ENCODE measurements around the gene NPEPL1. TPM values are rescaled to one million over a fixed set of nuclear protein-coding genes. Genes with fewer than 3 reads are reported as not detected.

Gene NPEPL1
- total RNA-seq, 4 donors from 2014 or later: 41.6 to 56.0 (median 47.2) TPM

GRCh38 chr20:58716476-58717277, 24.1 kb downstream of the NPEPL1 start:
- DNase-seq: no peak
- WGBS, 2 donors: 71 to 79% methylated on average over 8 to 11 of the region's 23 CpGs
- intact Hi-C loops (cut with DNase I): no loop called here
- H3K4me1 ChIP-seq: no peaks in the 10 kb centered on the region
- H3K27me3 ChIP-seq: no peaks in the 10 kb centered on the region
- H3K4me3 ChIP-seq (replicated peaks in 1 of 3): no peak overlapping the region
- TF ChIP-seq CTCF (IDR thresholded peaks at IDR 0.05): no peak
- TF ChIP-seq POLR2A (IDR thresholded peaks at IDR 0.05): no peak
- H3K27ac ChIP-seq: no peak overlapping the region
- H3K9me3 ChIP-seq: no peaks in the 10 kb centered on the region
- no peaks in the 10 kb centered on the region for H3K36me3 ChIP-seq

GRCh38 chr20:58717278-58718091, 24.9 kb downstream of the NPEPL1 start:
- 85 to 95% methylated on average over 11 of the region's 23 CpGs for WGBS, 2 donors
- intact Hi-C loops (cut with DNase I): no loop called here

DNA sequence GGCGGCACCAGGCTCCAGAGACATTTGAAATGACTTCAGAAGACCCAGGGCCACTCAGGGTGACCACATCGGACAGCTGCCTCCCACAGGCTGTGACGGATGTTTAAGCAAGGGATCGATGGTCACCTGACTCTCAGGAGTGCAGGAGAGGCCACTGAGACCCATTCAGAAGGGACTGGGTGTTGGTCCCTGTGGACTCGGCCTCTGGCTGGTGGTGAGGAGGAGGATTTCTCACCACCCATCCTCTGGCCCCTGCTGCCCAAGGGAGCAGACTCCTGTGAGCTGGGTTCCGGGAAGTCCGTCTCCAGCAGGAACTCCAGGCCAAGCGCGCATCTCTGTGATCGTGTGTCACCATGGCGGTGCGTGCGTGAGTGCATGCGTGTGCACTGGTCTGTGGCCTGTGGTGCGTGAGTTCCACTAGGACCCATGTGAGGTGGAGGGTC, 25.5 kb downstream of the NPEPL1 start:
- Histone ChIP-seq H3K36me3 (no peaks in the 10 kb centered on the region), H3K4me3 (replicated peaks in 1 of 3) (no peak overlapping the region), H3K4me1 (no peaks in the 10 kb centered on the region), H3K27ac (no peak overlapping the region), H3K27me3 (no peaks in the 10 kb centered on the region), H3K9me3 (no peaks in the 10 kb centered on the region)
- TF ChIP-seq CTCF (IDR thresholded peaks at IDR 0.05) (no peak), POLR2A (IDR thresholded peaks at IDR 0.05) (no peak)
- no peak for DNase-seq
- 75 to 91% methylated on average over 4 to 12 of the region's 15 CpGs for WGBS, 2 donors
- intact Hi-C loops (cut with DNase I): no loop called here

More at GRCh38 chr20:58717278-58718091, 24.9 kb downstream of the NPEPL1 start:
- Histone ChIP-seq H3K4me1 (no peaks in the 10 kb centered on the region), H3K36me3 (no peaks in the 10 kb centered on the region), H3K9me3 (no peaks in the 10 kb centered on the region), H3K4me3 (replicated peaks in 1 of 3) (no peak overlapping the region), H3K27ac (no peak overlapping the region), H3K27me3 (no peaks in the 10 kb centered on the region)
- DNase-seq: no peak
- no peak for TF ChIP-seq POLR2A (IDR thresholded peaks at IDR 0.05)
- TF ChIP-seq CTCF (IDR thresholded peaks at IDR 0.05): no peak

DNA sequence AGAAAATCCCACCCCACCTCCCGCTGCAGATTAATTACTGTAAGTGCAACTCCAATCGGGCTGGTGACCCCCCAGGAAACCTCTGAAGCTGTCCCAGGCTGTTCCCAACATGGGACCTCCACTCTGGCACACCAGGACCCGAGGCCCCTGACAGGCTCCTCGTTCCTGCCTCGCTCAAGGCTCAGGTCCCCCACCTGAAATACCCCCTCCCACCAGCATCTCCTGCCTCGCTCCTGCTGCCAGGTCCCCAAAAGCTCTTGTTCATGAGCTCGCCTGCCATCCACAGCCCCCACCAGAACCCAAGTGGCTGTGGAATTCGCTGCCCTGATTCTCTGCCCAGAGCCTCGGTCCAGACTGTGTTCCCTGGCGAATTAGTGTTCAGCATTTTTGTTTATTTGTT, 26.1 kb downstream of the NPEPL1 start:
- H3K36me3 ChIP-seq: no peaks in the 10 kb centered on the region
- H3K4me3 ChIP-seq (replicated peaks in 1 of 3): no peak overlapping the region
- no peak overlapping the region for H3K27ac ChIP-seq
- no peak for DNase-seq
- 80 to 89% methylated on average over 10 of the region's 10 CpGs for WGBS, 2 donors
- TF ChIP-seq POLR2A (IDR thresholded peaks at IDR 0.05) (no peak), CTCF (IDR thresholded peaks at IDR 0.05) (no peak)
- intact Hi-C loops (cut with DNase I): no loop called here
- H3K4me1 ChIP-seq: no peaks in the 10 kb centered on the region
- no peaks in the 10 kb centered on the region for H3K27me3 ChIP-seq
- no peaks in the 10 kb centered on the region for H3K9me3 ChIP-seq

DNA sequence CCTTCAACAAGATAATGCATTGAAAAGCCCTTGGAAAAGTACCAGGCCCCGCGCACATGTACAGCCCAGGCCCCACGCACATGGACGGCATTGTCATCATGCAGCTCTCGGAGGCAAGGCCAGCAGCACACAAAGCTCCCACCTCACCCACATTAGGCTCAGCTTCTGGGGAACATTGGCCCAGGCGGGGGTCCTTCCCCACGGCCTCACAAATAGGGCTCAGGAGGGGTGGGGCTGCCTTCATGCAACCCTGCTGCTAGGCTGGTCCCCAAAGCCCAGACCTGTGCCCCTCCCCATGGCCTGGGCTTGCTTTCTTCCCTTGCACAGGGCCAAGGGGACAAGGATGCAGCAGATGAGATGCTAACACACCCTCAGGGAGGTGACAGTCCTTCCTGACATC, 26.7 kb downstream of the NPEPL1 start:
- Histone ChIP-seq H3K9me3 (no peaks in the 10 kb centered on the region), H3K27me3 (no peaks in the 10 kb centered on the region), H3K36me3 (no peaks in the 10 kb centered on the region), H3K4me3 (replicated peaks in 1 of 3) (no peak overlapping the region), H3K4me1 (no peaks in the 10 kb centered on the region), H3K27ac (no peak overlapping the region)
- TF ChIP-seq POLR2A (IDR thresholded peaks at IDR 0.05) (no peak), CTCF (IDR thresholded peaks at IDR 0.05) (no peak)
- intact Hi-C loops (cut with DNase I): no loop called here
- DNase-seq: no peak
- WGBS, 2 donors: 81 to 82% methylated on average over 7 of the region's 7 CpGs
